H9 (cell line): ENCODE measurements around the gene DHRS13. TPM values are rescaled to one million over a fixed set of nuclear protein-coding genes. Genes with fewer than 3 reads are reported as not detected.

ENCODE experiments used
- DNase-seq: peaks from one replicate; pipeline ENCODE4 v3.0.0-alpha.2; 2017
- H2AFZ ChIP-seq: one replicate; pipeline ENCODE4 v1.6.1; 2013; ENCODE audit warnings: mild to moderate bottlenecking, low read length, control low read depth, moderate library complexity
- H2AK5ac ChIP-seq: 2 replicates; pipeline ENCODE4 v1.6.1; 2013; ENCODE audit warnings: low read length, control low read depth, mixed read lengths; ENCODE audit not compliant: insufficient read length
- H2BK120ac ChIP-seq: one replicate; pipeline ENCODE4 v1.6.1; 2013; ENCODE audit warnings: low read depth, mild to moderate bottlenecking, low read length, control low read depth, inconsistent platforms; ENCODE audit not compliant: poor library complexity, severe bottlenecking
- H2BK12ac ChIP-seq: 2 replicates; pipeline ENCODE4 v1.6.1; 2013; ENCODE audit warnings: low read length, control low read depth, mixed read lengths, low read depth; ENCODE audit not compliant: insufficient read length
- H2BK15ac ChIP-seq: 2 replicates; pipeline ENCODE4 v1.6.1; 2013; ENCODE audit warnings: low read depth, low read length, control low read depth
- H2BK20ac ChIP-seq: one replicate; pipeline ENCODE4 v1.6.1; 2013; ENCODE audit warnings: low read depth, mild to moderate bottlenecking, low read length, control low read depth, inconsistent platforms; ENCODE audit not compliant: poor library complexity, severe bottlenecking
- H2BK5ac ChIP-seq: 2 replicates; pipeline ENCODE4 v1.6.1; 2013; ENCODE audit warnings: low read length, control low read depth, mixed read lengths; ENCODE audit not compliant: insufficient read length
- H3K14ac ChIP-seq: 2 replicates; pipeline ENCODE4 v1.6.1; 2013; ENCODE audit warnings: low read length, control low read depth; ENCODE audit not compliant: insufficient read depth
- H3K18ac ChIP-seq: 2 replicates; pipeline ENCODE4 v1.6.1; 2013; ENCODE audit warnings: low read depth, mild to moderate bottlenecking, mixed read lengths, low read length, control low read depth; ENCODE audit not compliant: insufficient read length
- H3K23ac ChIP-seq: 2 replicates; pipeline ENCODE4 v1.6.1; 2013; ENCODE audit warnings: low read length, control low read depth, mixed read lengths, low read depth; ENCODE audit not compliant: insufficient read length
- H3K23me2 ChIP-seq: 2 replicates; pipeline ENCODE4 v1.6.1; 2013; ENCODE audit warnings: low read depth, mild to moderate bottlenecking, mixed read lengths, low read length, control low read depth; ENCODE audit not compliant: insufficient read length, poor library complexity, severe bottlenecking
- H3K27ac ChIP-seq: 2 replicates; pipeline ENCODE4 v1.5.1; 2013; ENCODE audit warnings: low read length, control low read depth, mixed read lengths, low read depth; ENCODE audit not compliant: insufficient read length
- H3K27me3 ChIP-seq: 2 replicates; pipeline ENCODE4 v1.6.1; 2013; ENCODE audit warnings: low read length, control low read depth, inconsistent platforms; ENCODE audit not compliant: insufficient read depth
- H3K4ac ChIP-seq: 2 replicates; pipeline ENCODE4 v1.6.1; 2013; ENCODE audit warnings: low read depth, mild to moderate bottlenecking, control low read depth, inconsistent platforms, low read length, moderate library complexity
- H3K4me1 ChIP-seq: 2 replicates; pipeline ENCODE4 v1.6.1; 2013; ENCODE audit warnings: low read length, control low read depth, inconsistent platforms; ENCODE audit not compliant: insufficient read depth
- H3K4me2 ChIP-seq: 2 replicates; pipeline ENCODE4 v1.6.1; 2013; ENCODE audit warnings: low read length, control low read depth, mixed read lengths; ENCODE audit not compliant: insufficient read length, insufficient read depth
- H3K56ac ChIP-seq: 2 replicates; pipeline ENCODE4 v1.6.1; 2013; ENCODE audit warnings: low read depth, mild to moderate bottlenecking, mixed read lengths, low read length, control low read depth; ENCODE audit not compliant: insufficient read length
- H3K79me1 ChIP-seq: 2 replicates; pipeline ENCODE4 v1.6.1; 2013; ENCODE audit warnings: low read depth, mild to moderate bottlenecking, moderate library complexity, low read length, control low read depth, inconsistent platforms; ENCODE audit not compliant: insufficient read depth, poor library complexity, severe bottlenecking
- H3K79me2 ChIP-seq: 2 replicates; pipeline ENCODE4 v1.6.1; 2013; ENCODE audit warnings: low read length, control low read depth, inconsistent platforms; ENCODE audit not compliant: insufficient read depth
- H3K9ac ChIP-seq: 2 replicates; pipeline ENCODE4 v1.6.1; 2013; ENCODE audit warnings: low read length, control low read depth, mixed read lengths; ENCODE audit not compliant: insufficient read length; ENCODE audit errors: extremely low read depth
- H3K9me3 ChIP-seq: one replicate; pipeline ENCODE4 v1.6.1; 2013; ENCODE audit warnings: low read depth, low read length, inconsistent platforms; ENCODE audit not compliant: control insufficient read depth
- H3T11ph ChIP-seq: one replicate; pipeline ENCODE4 v1.6.1; 2013; ENCODE audit warnings: mild to moderate bottlenecking, low read length, control low read depth, inconsistent platforms
- H4K20me1 ChIP-seq: one replicate; pipeline ENCODE4 v1.6.1; 2013; ENCODE audit not compliant: control insufficient read depth, insufficient read length, insufficient read depth
- H4K5ac ChIP-seq: 2 replicates; pipeline ENCODE4 v1.6.1; 2013; ENCODE audit warnings: low read depth, mild to moderate bottlenecking, mixed read lengths, low read length, control low read depth; ENCODE audit not compliant: insufficient read length
- H4K8ac ChIP-seq: replicated peaks from 2 replicates; pipeline ENCODE4 v1.6.1; 2013; ENCODE audit warnings: low read length, control low read depth, mixed read lengths, low read depth; ENCODE audit not compliant: insufficient read length
- H4K91ac ChIP-seq: 2 replicates; pipeline ENCODE4 v1.6.1; 2013; ENCODE audit warnings: low read depth, mild to moderate bottlenecking, moderate library complexity, mixed read lengths, low read length, control low read depth; ENCODE audit not compliant: insufficient read length
- H3K27ac Mint-ChIP-seq, 3 experiments: 2 replicates in 2 of 3; 3 replicates in 1 of 3; pipeline ENCODE4 v1.8.0; 2020 to 2021; ENCODE audit warnings: mixed read lengths in 3 of 3, mild to moderate bottlenecking in 1 of 3, moderate library complexity in 1 of 3
- H3K27me3 Mint-ChIP-seq: 2 replicates; pipeline ENCODE4 v1.8.0; 2021; ENCODE audit warnings: low read depth, mild to moderate bottlenecking, moderate library complexity, mixed read lengths
- H3K36me3 Mint-ChIP-seq, 3 experiments: 2 replicates in 2 of 3; 3 replicates in 1 of 3; pipeline ENCODE4 v1.8.0; 2020 to 2021; ENCODE audit warnings: low read depth in 3 of 3, mixed read lengths in 3 of 3; ENCODE audit not compliant: insufficient read depth in 1 of 3
- H3K4me1 Mint-ChIP-seq, 2 experiments: 2 replicates each; pipeline ENCODE4 v1.8.0; 2020; ENCODE audit warnings: mixed read lengths in 2 of 2
- H3K4me3 Mint-ChIP-seq, 2 experiments: 2 replicates in 1 of 2; 3 replicates in 1 of 2; pipeline ENCODE4 v1.8.0; 2020 to 2021; ENCODE audit warnings: mild to moderate bottlenecking in 2 of 2, mixed read lengths in 2 of 2, moderate library complexity in 1 of 2
- H3K9me3 Mint-ChIP-seq, 2 experiments: 2 replicates in 1 of 2; 3 replicates in 1 of 2; pipeline ENCODE4 v1.8.0; 2020; ENCODE audit warnings: mild to moderate bottlenecking in 2 of 2, mixed read lengths in 2 of 2, moderate library complexity in 1 of 2
- WGBS: extraction: QIAGEN DNeasy Blood & Tissue Kit; methylation state at CpG from one replicate; pipeline ENCODE4 v1.1.7; 2013; ENCODE audit warnings: missing lambda C conversion rate, low lambda C conversion rate, mixed read lengths; ENCODE audit not compliant: insufficient read length; ENCODE audit errors: extremely low coverage; 5-methylcytosine and 5-hydroxymethylcytosine counted together
- total RNA-seq: library from RNA; stranded (reverse); gene quantifications from 2 replicates; pipeline ENCODE4 v1.2.1, GENCODE V29; 2021
- TF ChIP-seq, protein P1 (sequence below): fragments of 200-600 bp; sonication (generic); conservative IDR thresholded peaks from 3 replicates; pipeline ENCODE4 v1.8.0; 2021; ENCODE audit warnings: antibody characterized with exemption, mild to moderate bottlenecking

The DHRS13 gene
- total RNA-seq, 1 experiment from 2014 or later = 29.6 TPM

- Histone ChIP-seq H3K14ac (no peak overlapping the region), H3K4me2 (no peak overlapping the region), H3K27ac (no peak overlapping the region), H4K91ac (no peak overlapping the region), H4K5ac (no peak overlapping the region), H2BK20ac (no peak overlapping the region), H2AFZ (no peak overlapping the region), H3T11ph (no peak overlapping the region), H3K4ac (no peak overlapping the region), H2AK5ac (no peak overlapping the region), H3K79me2 (no peaks in the 10 kb centered on the region), H4K8ac (no peak overlapping the region), H3K18ac (no peak overlapping the region), H3K23ac (no peak overlapping the region), H3K9ac (no peak overlapping the region), H3K23me2 (no peaks in the 10 kb centered on the region), H3K9me3 (no peaks in the 10 kb centered on the region), H2BK15ac (no peak overlapping the region), H2BK12ac (no peak overlapping the region), H2BK5ac (no peak overlapping the region), H2BK120ac (no peak overlapping the region), H3K56ac (no peak overlapping the region), H3K27me3 (no peaks in the 10 kb centered on the region), H3K4me1 (peaks cover 5% of the 10 kb centered on the region; the same call in 1 of the 2 replicates), H4K20me1 (no peaks in the 10 kb centered on the region), H3K79me1 (no peaks in the 10 kb centered on the region)
- Mint-ChIP-seq H3K4me1 (peaks cover 29 to 50% of the 10 kb centered on the region in 2 experiments), H3K27ac (peak overlapping the region in 1 of 3 experiments; percentile 79; a peak in 3 of 7 replicates), H3K9me3 (peaks cover 0 to 3% of the 10 kb centered on the region in 2 experiments; a peak in 2 of 5 replicates), H3K4me3 (no peak overlapping the region; a peak in 1 of 5 replicates), H3K36me3 (peaks cover 43 to 70% (median 51%) of the 10 kb centered on the region in 3 experiments), H3K27me3 (peaks cover 3% of the 10 kb centered on the region; the same call in 1 of the 2 replicates)
- TF ChIP-seq, protein P1, sequence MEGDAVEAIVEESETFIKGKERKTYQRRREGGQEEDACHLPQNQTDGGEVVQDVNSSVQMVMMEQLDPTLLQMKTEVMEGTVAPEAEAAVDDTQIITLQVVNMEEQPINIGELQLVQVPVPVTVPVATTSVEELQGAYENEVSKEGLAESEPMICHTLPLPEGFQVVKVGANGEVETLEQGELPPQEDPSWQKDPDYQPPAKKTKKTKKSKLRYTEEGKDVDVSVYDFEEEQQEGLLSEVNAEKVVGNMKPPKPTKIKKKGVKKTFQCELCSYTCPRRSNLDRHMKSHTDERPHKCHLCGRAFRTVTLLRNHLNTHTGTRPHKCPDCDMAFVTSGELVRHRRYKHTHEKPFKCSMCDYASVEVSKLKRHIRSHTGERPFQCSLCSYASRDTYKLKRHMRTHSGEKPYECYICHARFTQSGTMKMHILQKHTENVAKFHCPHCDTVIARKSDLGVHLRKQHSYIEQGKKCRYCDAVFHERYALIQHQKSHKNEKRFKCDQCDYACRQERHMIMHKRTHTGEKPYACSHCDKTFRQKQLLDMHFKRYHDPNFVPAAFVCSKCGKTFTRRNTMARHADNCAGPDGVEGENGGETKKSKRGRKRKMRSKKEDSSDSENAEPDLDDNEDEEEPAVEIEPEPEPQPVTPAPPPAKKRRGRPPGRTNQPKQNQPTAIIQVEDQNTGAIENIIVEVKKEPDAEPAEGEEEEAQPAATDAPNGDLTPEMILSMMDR = no peak
- WGBS = no CpG with 5 or more reads among the region's 7 CpGs
- no peak for DNase-seq
Observed at GRCh38 chr17:28906706-28907438, 4.0 kb upstream of the DHRS13 start.
